ENCODE measurements around the gene ZBTB43.
"Not testable (repeated sequence)": the region's sequence is repeated elsewhere in the genome, so short reads cannot be mapped to it uniquely, and the experiment has no call there.

The ZBTB43 gene

GRCh38 chr9:126804696-126805553 is at the start of gene ZBTB43:
ZBTB43 (plus strand) TSS chr9:126805040; CDS start chr9:126832510, 27,470 bp downstream.
- peak; percentile 97 for DNase-seq

GRCh38 chr9:126755317-126755875 is 49.4 kb upstream of the ZBTB43 start:
- no peak for DNase-seq

GRCh38 chr9:126756238-126756637 is 48.6 kb upstream of the ZBTB43 start:
- no peak for DNase-seq

- no peak for DNase-seq
Observed at GRCh38 chr9:126756876-126757415, 47.9 kb upstream of the ZBTB43 start.

- DNase-seq: peak; percentile 70
Observed at GRCh38 chr9:126758916-126759585, 45.8 kb upstream of the ZBTB43 start.

GRCh38 chr9:126761274-126761673 is 43.6 kb upstream of the ZBTB43 start:
- no peak for DNase-seq

GRCh38 chr9:126763130-126763764 is 41.6 kb upstream of the ZBTB43 start:
- DNase-seq: peak; percentile 19

GRCh38 chr9:126773004-126773607 is 31.7 kb upstream of the ZBTB43 start:
- DNase-seq: peak; percentile 7

- no peak for DNase-seq
Observed at GRCh38 chr9:126775926-126776325, 28.9 kb upstream of the ZBTB43 start.

- DNase-seq: no peak
Observed at GRCh38 chr9:126777733-126778132, 27.1 kb upstream of the ZBTB43 start.

GRCh38 chr9:126778141-126778540 is 26.7 kb upstream of the ZBTB43 start:
- DNase-seq: no peak

GRCh38 chr9:126778696-126779095 is 26.1 kb upstream of the ZBTB43 start:
- not testable (repeated sequence) for DNase-seq

- DNase-seq: peak; percentile 79
Observed at GRCh38 chr9:126781186-126782052, 23.4 kb upstream of the ZBTB43 start.

- DNase-seq: no peak
Observed at GRCh38 chr9:126782053-126782388, 22.8 kb upstream of the ZBTB43 start.

- DNase-seq: no peak
Observed at GRCh38 chr9:126783949-126784348, 20.9 kb upstream of the ZBTB43 start.

- no peak for DNase-seq
Observed at GRCh38 chr9:126784401-126784800, 20.4 kb upstream of the ZBTB43 start.

GRCh38 chr9:126784841-126785240 is 20.0 kb upstream of the ZBTB43 start:
- not testable (repeated sequence) for DNase-seq

- no peak for DNase-seq
Observed at GRCh38 chr9:126788046-126788445, 16.8 kb upstream of the ZBTB43 start.

GRCh38 chr9:126788634-126789349 is 16.0 kb upstream of the ZBTB43 start:
- no peak for DNase-seq

GRCh38 chr9:126790561-126790960 is 14.3 kb upstream of the ZBTB43 start:
- no peak for DNase-seq

Measured in OCI-M1 (cell line).